CD4-positive, CD25-positive, alpha-beta regulatory T cell (primary cell): ENCODE data around the gene NUDT4. TPM values are rescaled to one million over a fixed set of nuclear protein-coding genes. Genes with fewer than 3 reads are reported as not detected.

Experiments used
- ATAC-seq, 2 donors: fragments of 150-1000 bp; cut with Tn5 transposase; one replicate each; pipeline ENCODE4 v1.10.0; 2021; ENCODE audit warnings: low read depth in 2 of 2, moderate number of reproducible peaks in 2 of 2, moderate library complexity in 1 of 2
- DNase-seq, 3 donors: peaks; one replicate each; pipeline versions ENCODE4 v3.0.0 to v3.0.0-alpha.2; 2012 to 2022; ENCODE audit warnings: mixed read lengths in 1 of 3
- H3K27ac ChIP-seq: one replicate; pipeline ENCODE4 v1.7.0; 2013; ENCODE audit warnings: mild to moderate bottlenecking, low read length; ENCODE audit not compliant: insufficient read depth, poor library complexity, severe bottlenecking
- H3K27me3 ChIP-seq: one replicate; pipeline ENCODE4 v1.7.0; 2013; ENCODE audit warnings: low read length; ENCODE audit not compliant: control insufficient read depth, insufficient read depth
- H3K36me3 ChIP-seq: one replicate; pipeline ENCODE4 v1.7.0; 2013; ENCODE audit warnings: mild to moderate bottlenecking, low read length, moderate library complexity; ENCODE audit not compliant: control insufficient read depth, insufficient read depth
- H3K4me1 ChIP-seq: 2 replicates; pipeline ENCODE4 v1.7.0; 2013; ENCODE audit warnings: mild to moderate bottlenecking, low read length; ENCODE audit not compliant: insufficient read depth, control insufficient read depth, poor library complexity, severe bottlenecking
- H3K4me3 ChIP-seq: one replicate; pipeline ENCODE4 v1.7.0; 2013; ENCODE audit warnings: low read depth, mild to moderate bottlenecking, low read length, moderate library complexity
- H3K9me3 ChIP-seq, 2 experiments: 1 replicate in 1 of 2; 2 replicates in 1 of 2; pipeline ENCODE4 v1.7.0; 2013; ENCODE audit warnings: low read length in 2 of 2, mild to moderate bottlenecking in 1 of 2, moderate library complexity in 1 of 2; ENCODE audit not compliant: control insufficient read depth in 2 of 2
- H3K27ac Mint-ChIP-seq, 3 donors: one replicate each; pipeline ENCODE4 v1.8.0; 2020 to 2022; ENCODE audit warnings: mild to moderate bottlenecking in 3 of 3, mixed read lengths in 3 of 3, moderate library complexity in 2 of 3
- H3K27me3 Mint-ChIP-seq: one replicate; pipeline ENCODE4 v1.8.0; 2022; ENCODE audit warnings: mild to moderate bottlenecking, mixed read lengths
- H3K36me3 Mint-ChIP-seq: one replicate; pipeline ENCODE4 v1.8.0; 2020; ENCODE audit warnings: mixed read lengths
- H3K4me1 Mint-ChIP-seq, 4 donors: one replicate each; pipeline ENCODE4 v1.8.0; 2020 to 2022; ENCODE audit warnings: mixed read lengths in 4 of 4, mild to moderate bottlenecking in 1 of 4
- H3K4me3 Mint-ChIP-seq, 4 donors: one replicate each; pipeline ENCODE4 v1.8.0; 2020 to 2022; ENCODE audit warnings: mild to moderate bottlenecking in 4 of 4, mixed read lengths in 4 of 4, moderate library complexity in 3 of 4
- H3K9me3 Mint-ChIP-seq, 7 donors: one replicate each; pipeline ENCODE4 v1.8.0; 2020 to 2022; ENCODE audit warnings: mixed read lengths in 7 of 7, mild to moderate bottlenecking in 3 of 7, moderate library complexity in 2 of 7
- polyA plus RNA-seq, 4 donors: library from polyadenylated mRNA; unstranded; fragments of 300-500 nt; fragmentation: Illumina TruSeq; gene quantifications; one replicate each; pipeline ENCODE4 v1.2.3, GENCODE V29; 2021
- total RNA-seq: library from RNA; stranded (reverse); gene quantifications from one replicate; pipeline ENCODE4 v1.2.3, GENCODE V29; 2022

Gene NUDT4
- total RNA-seq, result 78.2 TPM
- 10 to 100 TPM; 36.7 to 48.9 (median 42.0) TPM for polyA plus RNA-seq

- peak within 1 kb of the TSS; percentile 97 to 100 (median 100) for H3K4me3 Mint-ChIP-seq
- H3K27me3 ChIP-seq, result peaks cover 2% of the 10 kb centered on the region
- H3K9me3 ChIP-seq, result no peaks in the 10 kb centered on the region
- H3K4me3 ChIP-seq, result peak within 1 kb of the TSS; percentile 98
- peak within 1 kb of the TSS; percentile 88 for H3K27ac ChIP-seq
- no peaks in the 10 kb centered on the region for H3K36me3 Mint-ChIP-seq
- H3K27me3 Mint-ChIP-seq, result peaks cover 19% of the 10 kb centered on the region
- peak; percentile 88 to 91 for ATAC-seq
- H3K27ac Mint-ChIP-seq, result peak within 1 kb of the TSS; percentile 97 to 100 (median 98)
- peaks cover 28 to 39% (median 35%) of the 10 kb centered on the region in 4 donors for H3K4me1 Mint-ChIP-seq
- peak; percentile 95 to 96 (median 96) for DNase-seq
- no peaks in the 10 kb centered on the region for H3K9me3 Mint-ChIP-seq
- H3K4me1 ChIP-seq, result peaks cover 43% of the 10 kb centered on the region
- H3K36me3 ChIP-seq, result no peaks in the 10 kb centered on the region
These were observed at the start of gene NUDT4 for GRCh38 chr12:93377252-93378195. Gene NUDT4, plus strand, starts transcription at chr12:93377925. Its CDS starts 398 bp downstream, at chr12:93378323.

GRCh38 chr12:93333054-93333453, 44.7 kb upstream of the NUDT4 start:
- H3K4me1 Mint-ChIP-seq, result no peaks in the 10 kb centered on the region
- H3K9me3 ChIP-seq, result no peaks in the 10 kb centered on the region
- no peak overlapping the region for H3K4me3 ChIP-seq
- no peaks in the 10 kb centered on the region for H3K27me3 ChIP-seq
- H3K9me3 Mint-ChIP-seq, result no peaks in the 10 kb centered on the region
- H3K36me3 ChIP-seq, result no peaks in the 10 kb centered on the region
- H3K36me3 Mint-ChIP-seq, result no peaks in the 10 kb centered on the region
- no peak for ATAC-seq
- no peak for DNase-seq
- H3K27ac ChIP-seq, result no peak overlapping the region
- peaks cover 13% of the 10 kb centered on the region for H3K27me3 Mint-ChIP-seq
- no peak overlapping the region for H3K4me3 Mint-ChIP-seq
- no peak overlapping the region for H3K27ac Mint-ChIP-seq
- no peaks in the 10 kb centered on the region for H3K4me1 ChIP-seq

GRCh38 chr12:93333828-93334227, 43.9 kb upstream of the NUDT4 start:
- H3K36me3 Mint-ChIP-seq, result no peaks in the 10 kb centered on the region
- H3K4me1 Mint-ChIP-seq, result no peaks in the 10 kb centered on the region
- peaks cover 13% of the 10 kb centered on the region for H3K27me3 Mint-ChIP-seq
- DNase-seq, result no peak
- Histone ChIP-seq H3K27me3 (no peaks in the 10 kb centered on the region), H3K36me3 (no peaks in the 10 kb centered on the region), H3K4me1 (no peaks in the 10 kb centered on the region), H3K27ac (no peak overlapping the region), H3K9me3 (no peaks in the 10 kb centered on the region), H3K4me3 (no peak overlapping the region)
- H3K4me3 Mint-ChIP-seq, result no peak overlapping the region
- H3K27ac Mint-ChIP-seq, result no peak overlapping the region
- H3K9me3 Mint-ChIP-seq, result no peaks in the 10 kb centered on the region
- no peak for ATAC-seq

GRCh38 chr12:93335603-93336162, 42.0 kb upstream of the NUDT4 start:
- no peak overlapping the region for H3K27ac Mint-ChIP-seq
- Histone ChIP-seq H3K36me3 (no peaks in the 10 kb centered on the region), H3K4me3 (no peak overlapping the region), H3K27me3 (no peaks in the 10 kb centered on the region), H3K4me1 (no peaks in the 10 kb centered on the region), H3K27ac (no peak overlapping the region), H3K9me3 (no peaks in the 10 kb centered on the region)
- no peaks in the 10 kb centered on the region for H3K4me1 Mint-ChIP-seq
- H3K27me3 Mint-ChIP-seq, result peaks cover 13% of the 10 kb centered on the region
- H3K4me3 Mint-ChIP-seq, result no peak overlapping the region
- no peaks in the 10 kb centered on the region for H3K9me3 Mint-ChIP-seq
- ATAC-seq, result no peak
- DNase-seq, result no peak
- H3K36me3 Mint-ChIP-seq, result no peaks in the 10 kb centered on the region

GRCh38 chr12:93336291-93336741, 41.4 kb upstream of the NUDT4 start:
- no peak overlapping the region for H3K27ac ChIP-seq
- H3K4me3 Mint-ChIP-seq, result no peak overlapping the region
- no peak for DNase-seq

GRCh38 chr12:93338598-93338997, 39.1 kb upstream of the NUDT4 start:
- Histone ChIP-seq H3K4me1 (no peaks in the 10 kb centered on the region), H3K27ac (no peak overlapping the region), H3K36me3 (no peaks in the 10 kb centered on the region), H3K27me3 (no peaks in the 10 kb centered on the region), H3K9me3 (no peaks in the 10 kb centered on the region), H3K4me3 (no peak overlapping the region)
- H3K4me1 Mint-ChIP-seq, result no peaks in the 10 kb centered on the region
- H3K27ac Mint-ChIP-seq, result no peak overlapping the region
- no peak overlapping the region for H3K4me3 Mint-ChIP-seq
- DNase-seq, result no peak
- H3K9me3 Mint-ChIP-seq, result no peaks in the 10 kb centered on the region
- no peak for ATAC-seq
- no peaks in the 10 kb centered on the region for H3K36me3 Mint-ChIP-seq
- peaks cover 13% of the 10 kb centered on the region for H3K27me3 Mint-ChIP-seq

More at GRCh38 chr12:93336291-93336741, 41.4 kb upstream of the NUDT4 start:
- Histone ChIP-seq H3K36me3 (no peaks in the 10 kb centered on the region), H3K9me3 (no peaks in the 10 kb centered on the region), H3K27me3 (no peaks in the 10 kb centered on the region), H3K4me3 (no peak overlapping the region), H3K4me1 (no peaks in the 10 kb centered on the region)
- Mint-ChIP-seq H3K4me1 (no peaks in the 10 kb centered on the region), H3K27me3 (peaks cover 13% of the 10 kb centered on the region), H3K27ac (no peak overlapping the region), H3K9me3 (no peaks in the 10 kb centered on the region), H3K36me3 (no peaks in the 10 kb centered on the region)
- ATAC-seq, result no peak

- Histone ChIP-seq H3K4me3 (no peak overlapping the region), H3K4me1 (no peaks in the 10 kb centered on the region), H3K9me3 (no peaks in the 10 kb centered on the region), H3K27ac (no peak overlapping the region), H3K27me3 (no peaks in the 10 kb centered on the region), H3K36me3 (no peaks in the 10 kb centered on the region)
- no peak overlapping the region for H3K27ac Mint-ChIP-seq
- no peaks in the 10 kb centered on the region for H3K4me1 Mint-ChIP-seq
- H3K27me3 Mint-ChIP-seq, result peaks cover 13% of the 10 kb centered on the region
- no peaks in the 10 kb centered on the region for H3K36me3 Mint-ChIP-seq
- no peaks in the 10 kb centered on the region for H3K9me3 Mint-ChIP-seq
- no peak for ATAC-seq
- no peak for DNase-seq
- H3K4me3 Mint-ChIP-seq, result no peak overlapping the region
These were observed 38.0 kb upstream of the NUDT4 start for GRCh38 chr12:93339695-93340094.
